ENCODE measurements around the gene CXCL3. TPM values are rescaled to one million over a fixed set of nuclear protein-coding genes. Genes with fewer than 3 reads are reported as not detected.
"Not testable (repeated sequence)": the region's sequence is repeated elsewhere in the genome, so short reads cannot be mapped to it uniquely, and the experiment has no call there.

Gene CXCL3
- total RNA-seq, 2 donors from 2014 or later: 2.9 TPM

DNA sequence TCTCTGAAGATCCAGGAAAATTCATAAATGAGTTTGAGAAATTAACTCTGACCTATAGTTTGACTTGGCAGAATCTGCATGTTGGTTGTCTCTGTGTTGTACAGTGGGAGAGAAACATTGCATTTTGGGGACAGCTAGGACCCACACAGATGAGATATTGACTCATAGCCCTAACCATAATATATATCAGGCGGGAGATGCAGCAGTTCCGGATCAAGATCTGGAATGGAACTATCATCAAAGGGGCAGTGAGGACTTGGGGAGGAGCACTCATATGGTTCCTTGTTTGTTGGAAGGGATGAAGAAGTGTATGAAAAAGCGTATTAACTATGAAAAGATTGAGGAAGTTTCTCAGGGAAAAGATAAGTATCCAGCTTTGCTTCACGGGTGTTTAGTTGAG, 46.5 kb upstream of the CXCL3 start:
- no peak for TF ChIP-seq CTCF (conservative IDR thresholded peaks at IDR 0.05)
- Mint-ChIP-seq H3K4me1 (peaks cover 29% of the 10 kb centered on the region), H3K9me3 (no peaks in the 10 kb centered on the region), H3K36me3 (ENCODE audit: low read depth) (no peaks in the 10 kb centered on the region), H3K4me3 (no peak overlapping the region), H3K27me3 (ENCODE audit: insufficient read depth) (no peaks in the 10 kb centered on the region), H3K27ac (no peak overlapping the region)
- H3K27me3 ChIP-seq (ENCODE audit: control insufficient read depth, insufficient read depth, low read length, poor library complexity, severe bottlenecking): no peaks in the 10 kb centered on the region
- peaks cover 17% of the 10 kb centered on the region for H3K4me1 ChIP-seq (ENCODE audit: control insufficient read depth, insufficient read depth, low read length)
- no peaks in the 10 kb centered on the region for H3K36me3 ChIP-seq (ENCODE audit: control insufficient read depth, insufficient read depth, low read length)
- no peak overlapping the region for H3K9ac ChIP-seq (ENCODE audit: extremely low read depth, low read length, poor library complexity, severe bottlenecking)
- H3K9me3 ChIP-seq (ENCODE audit: control insufficient read depth, low read length): no peaks in the 10 kb centered on the region
- H3K27ac ChIP-seq (ENCODE audit: low read depth, low read length): no peak overlapping the region
- no peak for DNase-seq
- no peak overlapping the region for H3K4me3 ChIP-seq (ENCODE audit: low read length)
- WGBS, 2 experiments (ENCODE audit: insufficient coverage in 1 of 2, insufficient read length in 1 of 2): 92 to 100% methylated on average over 3 to 4 of the region's 4 CpGs

GRCh38 chr4:74083546-74083945, 45.1 kb upstream of the CXCL3 start:
- Mint-ChIP-seq H3K36me3 (ENCODE audit: low read depth) (no peaks in the 10 kb centered on the region), H3K9me3 (no peaks in the 10 kb centered on the region), H3K4me1 (peaks cover 29% of the 10 kb centered on the region), H3K27ac (no peak overlapping the region), H3K27me3 (ENCODE audit: insufficient read depth) (no peaks in the 10 kb centered on the region), H3K4me3 (no peak overlapping the region)
- no peaks in the 10 kb centered on the region for H3K27me3 ChIP-seq (ENCODE audit: control insufficient read depth, insufficient read depth, low read length, poor library complexity, severe bottlenecking)
- H3K4me3 ChIP-seq (ENCODE audit: low read length): no peak overlapping the region
- WGBS, 2 experiments (ENCODE audit: insufficient coverage in 1 of 2, insufficient read length in 1 of 2): 100% methylated on average over 2 of the region's 2 CpGs; no CpG with 5 or more reads in 1 of the 2 experiments
- TF ChIP-seq CTCF (conservative IDR thresholded peaks at IDR 0.05): no peak
- H3K4me1 ChIP-seq (ENCODE audit: control insufficient read depth, insufficient read depth, low read length): peaks cover 15% of the 10 kb centered on the region
- no peaks in the 10 kb centered on the region for H3K36me3 ChIP-seq (ENCODE audit: control insufficient read depth, insufficient read depth, low read length)
- H3K27ac ChIP-seq (ENCODE audit: low read depth, low read length): no peak overlapping the region
- H3K9me3 ChIP-seq (ENCODE audit: control insufficient read depth, low read length): no peaks in the 10 kb centered on the region
- no peak for DNase-seq
- no peak overlapping the region for H3K9ac ChIP-seq (ENCODE audit: extremely low read depth, low read length, poor library complexity, severe bottlenecking)

GRCh38 chr4:74081035-74081434, 42.5 kb upstream of the CXCL3 start:
- Histone ChIP-seq H3K9ac (ENCODE audit: extremely low read depth, low read length, poor library complexity, severe bottlenecking) (no peak overlapping the region), H3K4me3 (ENCODE audit: low read length) (no peak overlapping the region), H3K9me3 (ENCODE audit: control insufficient read depth, low read length) (no peaks in the 10 kb centered on the region), H3K4me1 (ENCODE audit: control insufficient read depth, insufficient read depth, low read length) (peaks cover 7% of the 10 kb centered on the region), H3K27ac (ENCODE audit: low read depth, low read length) (no peak overlapping the region), H3K27me3 (ENCODE audit: control insufficient read depth, insufficient read depth, low read length, poor library complexity, severe bottlenecking) (no peaks in the 10 kb centered on the region), H3K36me3 (ENCODE audit: control insufficient read depth, insufficient read depth, low read length) (no peaks in the 10 kb centered on the region)
- Mint-ChIP-seq H3K36me3 (ENCODE audit: low read depth) (no peaks in the 10 kb centered on the region), H3K27ac (no peak overlapping the region), H3K4me1 (peaks cover 18% of the 10 kb centered on the region), H3K4me3 (no peak overlapping the region), H3K27me3 (ENCODE audit: insufficient read depth) (no peaks in the 10 kb centered on the region), H3K9me3 (no peaks in the 10 kb centered on the region)
- DNase-seq: no peak
- TF ChIP-seq CTCF (conservative IDR thresholded peaks at IDR 0.05): no peak
- WGBS, 2 experiments (ENCODE audit: insufficient coverage in 1 of 2, insufficient read length in 1 of 2): 94 to 100% methylated on average over 2 to 3 of the region's 3 CpGs

GRCh38 chr4:74080351-74080750, 41.9 kb upstream of the CXCL3 start:
- H3K36me3 Mint-ChIP-seq (ENCODE audit: low read depth); H3K4me1 ChIP-seq (ENCODE audit: control insufficient read depth, insufficient read depth, low read length); H3K9me3 Mint-ChIP-seq; H3K9ac ChIP-seq (ENCODE audit: extremely low read depth, low read length, poor library complexity, severe bottlenecking); H3K27ac ChIP-seq (ENCODE audit: low read depth, low read length); H3K4me3 ChIP-seq (ENCODE audit: low read length); H3K4me3 Mint-ChIP-seq; H3K9me3 ChIP-seq (ENCODE audit: control insufficient read depth, low read length); H3K36me3 ChIP-seq (ENCODE audit: control insufficient read depth, insufficient read depth, low read length); DNase-seq; H3K27me3 ChIP-seq (ENCODE audit: control insufficient read depth, insufficient read depth, low read length, poor library complexity, severe bottlenecking); H3K27me3 Mint-ChIP-seq (ENCODE audit: insufficient read depth); H3K27ac Mint-ChIP-seq: not testable (repeated sequence)
- 97% methylated on average over 2 of the region's 2 CpGs; no CpG with 5 or more reads in 1 of the 2 experiments for WGBS, 2 experiments (ENCODE audit: insufficient coverage in 1 of 2, insufficient read length in 1 of 2)
- peaks cover 18% of the 10 kb centered on the region for H3K4me1 Mint-ChIP-seq

DNA sequence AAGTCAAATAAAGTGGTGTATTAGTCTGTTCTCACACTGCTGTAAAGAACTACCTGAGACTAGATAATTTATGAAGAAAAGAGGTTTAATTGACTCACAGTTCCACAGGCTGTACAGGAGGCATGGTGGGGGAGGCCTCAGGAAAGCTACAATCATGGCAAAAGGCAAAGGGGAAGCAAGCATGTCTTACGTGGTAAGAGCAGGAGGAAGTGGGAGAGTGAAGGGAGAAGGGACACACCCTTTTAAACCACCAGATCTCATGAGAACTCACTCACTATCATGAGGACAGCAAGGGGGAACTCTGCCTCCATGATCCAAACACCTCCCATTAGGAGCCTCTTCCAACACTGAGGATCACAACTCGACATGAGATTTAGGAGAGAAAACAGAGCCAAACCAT, 40.5 kb upstream of the CXCL3 start:
- not testable (repeated sequence) for H3K27ac Mint-ChIP-seq; H3K4me3 Mint-ChIP-seq; H3K9me3 ChIP-seq (ENCODE audit: control insufficient read depth, low read length); H3K36me3 Mint-ChIP-seq (ENCODE audit: low read depth); H3K27ac ChIP-seq (ENCODE audit: low read depth, low read length); H3K9ac ChIP-seq (ENCODE audit: extremely low read depth, low read length, poor library complexity, severe bottlenecking); H3K4me3 ChIP-seq (ENCODE audit: low read length); H3K4me1 ChIP-seq (ENCODE audit: control insufficient read depth, insufficient read depth, low read length); H3K27me3 ChIP-seq (ENCODE audit: control insufficient read depth, insufficient read depth, low read length, poor library complexity, severe bottlenecking); H3K27me3 Mint-ChIP-seq (ENCODE audit: insufficient read depth); H3K36me3 ChIP-seq (ENCODE audit: control insufficient read depth, insufficient read depth, low read length); DNase-seq; H3K9me3 Mint-ChIP-seq
- H3K4me1 Mint-ChIP-seq: peaks cover 16% of the 10 kb centered on the region
- WGBS, 2 experiments (ENCODE audit: insufficient coverage in 1 of 2, insufficient read length in 1 of 2): 90 to 92% methylated on average over 1 to 2 of the region's 2 CpGs
